Inflammatory macrophage treated with lipopolysaccharide for 1 hour (primary cell): ENCODE measurements around the gene PRCP.
"Not testable (repeated sequence)": the region's sequence is repeated elsewhere in the genome, so short reads cannot be mapped to it uniquely, and the experiment has no call there.

Experiments
- DNase-seq, 2 donors: peaks; one replicate each; pipeline ENCODE4 v3.0.0-alpha.2; 2020 to 2022

Gene PRCP

GRCh38 chr11:82869657-82870056, 30.6 kb downstream of the PRCP start:
- DNase-seq: peak in 1 of 2 donors; percentile 44

- peak; percentile 72 to 94 for DNase-seq
Measured at GRCh38 chr11:82867495-82868082, 32.6 kb downstream of the PRCP start.

- no peak for DNase-seq
Measured at GRCh38 chr11:82865841-82866240, 34.4 kb downstream of the PRCP start.

GRCh38 chr11:82864268-82864667, 36.0 kb downstream of the PRCP start:
- DNase-seq: peak; percentile 90 to 92

- no peak for DNase-seq
Measured at GRCh38 chr11:82863209-82863608, 37.0 kb downstream of the PRCP start.

GRCh38 chr11:82862379-82862778, 37.9 kb downstream of the PRCP start:
- no peak for DNase-seq

GRCh38 chr11:82859750-82860149, 40.5 kb downstream of the PRCP start:
- no peak for DNase-seq

GRCh38 chr11:82858556-82859091, 41.6 kb downstream of the PRCP start:
- no peak for DNase-seq

- DNase-seq: no peak
Measured at GRCh38 chr11:82858133-82858532, 42.1 kb downstream of the PRCP start.

- DNase-seq: no peak
Measured at GRCh38 chr11:82857145-82857544, 43.1 kb downstream of the PRCP start.

GRCh38 chr11:82855616-82856015, 44.6 kb downstream of the PRCP start:
- no peak for DNase-seq

- DNase-seq: not testable (repeated sequence)
Measured at GRCh38 chr11:82854916-82855315, 45.3 kb downstream of the PRCP start.

- no peak for DNase-seq
Measured at GRCh38 chr11:82854242-82854641, 46.0 kb downstream of the PRCP start.

- DNase-seq: no peak
Measured at GRCh38 chr11:82848829-82849228, 51.4 kb downstream of the PRCP start.

GRCh38 chr11:82845356-82846353, 54.6 kb downstream of the PRCP start:
- peak; percentile 25 to 59 for DNase-seq

- no peak for DNase-seq
Measured at GRCh38 chr11:82843057-82843795, 57.0 kb downstream of the PRCP start.

GRCh38 chr11:82842019-82842418, 58.2 kb downstream of the PRCP start:
- DNase-seq: no peak

- no peak for DNase-seq
Measured at GRCh38 chr11:82837650-82838049, 62.6 kb downstream of the PRCP start.

- DNase-seq: no peak
Measured at GRCh38 chr11:82832983-82833382, 67.2 kb downstream of the PRCP start.

- DNase-seq: no peak
Measured at GRCh38 chr11:82831364-82831763, 68.9 kb downstream of the PRCP start.

GRCh38 chr11:82830746-82831145, 69.5 kb downstream of the PRCP start:
- no peak for DNase-seq

GRCh38 chr11:82829101-82829500, 71.1 kb downstream of the PRCP start:
- no peak for DNase-seq

GRCh38 chr11:82828472-82828871, 71.8 kb downstream of the PRCP start:
- no peak for DNase-seq
